ENCODE data around the gene ARTN. TPM values are rescaled to one million over a fixed set of nuclear protein-coding genes. Genes with fewer than 3 reads are reported as not detected.

ARTN gene
- total RNA-seq, 1 experiment from 2014 or later: 36.0 TPM

- intact Hi-C loops (cut with micrococcal nuclease): no loop called here
- Histone ChIP-seq H3K9me2 (replicated peaks; ENCODE audit: low read length) (no peaks in the 10 kb centered on the region), H4K20me1 (ENCODE audit: low read length) (no peaks in the 10 kb centered on the region), H3K4me1 (ENCODE audit: insufficient read depth, low read length) (peaks cover 23% of the 10 kb centered on the region), H3F3A (ENCODE audit: low read length, unreplicated experiment) (no peaks in the 10 kb centered on the region), H3K4me3 (ENCODE audit: low read length) (no peak overlapping the region), H2AFZ (ENCODE audit: low read length) (no peak overlapping the region), H3K4me2 (ENCODE audit: low read length) (no peak overlapping the region), H3K9me3 (ENCODE audit: low read length) (no peaks in the 10 kb centered on the region), H3K27ac (ENCODE audit: low read length) (no peak overlapping the region), H3K79me2 (ENCODE audit: low read length) (peaks cover 79% of the 10 kb centered on the region), H3K27me3 (ENCODE audit: low read length) (no peaks in the 10 kb centered on the region), H3K9ac (ENCODE audit: low read length) (no peak overlapping the region), H3K36me3 (ENCODE audit: low read depth, low read length) (peaks cover 6% of the 10 kb centered on the region; the same call in 1 of the 2 replicates)
- DNase-seq: peak; percentile 43
- TF ChIP-seq EZH2phosphoT487 (IDR thresholded peaks at IDR 0.05; ENCODE audit: borderline replicate concordance, low read length): no peak
- no peak for TF ChIP-seq CTCF (conservative IDR thresholded peaks at IDR 0.05; ENCODE audit: low read depth, low read length)
- no peak for TF ChIP-seq EZH2 (IDR thresholded peaks at IDR 0.05; ENCODE audit: low read length, unreplicated experiment)
- no peak for ATAC-seq
- POLR2A ChIA-PET (ENCODE audit: unreplicated experiment): no interaction called here
- CTCF ChIA-PET: no interaction called here
- no TSS peak for BruUV-seq (replicated peaks)
Measured at GRCh38 chr1:43951021-43951985, 17.7 kb downstream of the ARTN start.

- DNase-seq: no peak
- no peaks in the 10 kb centered on the region for H3K27me3 ChIP-seq (ENCODE audit: low read length)
- peaks cover 13% of the 10 kb centered on the region for H3K36me3 ChIP-seq (ENCODE audit: low read depth, low read length)
- ChIA-PET POLR2A (ENCODE audit: unreplicated experiment) (interaction anchor here (0.6 kb wide), 1 partner anchor 386 kb away, joined by 6 read pairs; no protein-coding TSS in a partner anchor), CTCF (no interaction called here)
- no peaks in the 10 kb centered on the region for H3K9me3 ChIP-seq (ENCODE audit: low read length)
- no peak overlapping the region for H2AFZ ChIP-seq (ENCODE audit: low read length)
- ATAC-seq: no peak
- no TSS peak for BruUV-seq (replicated peaks)
- no peaks in the 10 kb centered on the region for H4K20me1 ChIP-seq (ENCODE audit: low read length)
- no peak for TF ChIP-seq CTCF (conservative IDR thresholded peaks at IDR 0.05; ENCODE audit: low read depth, low read length)
- H3K4me2 ChIP-seq (ENCODE audit: low read length): no peak overlapping the region
- intact Hi-C loops (cut with micrococcal nuclease): no loop called here
- peaks cover 19% of the 10 kb centered on the region for H3K4me1 ChIP-seq (ENCODE audit: insufficient read depth, low read length)
- no peak overlapping the region for H3K4me3 ChIP-seq (ENCODE audit: low read length)
- H3K27ac ChIP-seq (ENCODE audit: low read length): no peak overlapping the region
- H3K79me2 ChIP-seq (ENCODE audit: low read length): peaks cover 69% of the 10 kb centered on the region
- H3K9ac ChIP-seq (ENCODE audit: low read length): no peak overlapping the region
- no peaks in the 10 kb centered on the region for H3K9me2 ChIP-seq (replicated peaks; ENCODE audit: low read length)
- no peaks in the 10 kb centered on the region for H3F3A ChIP-seq (ENCODE audit: low read length, unreplicated experiment)
Measured at GRCh38 chr1:43952731-43953346, 19.2 kb downstream of the ARTN start.

- Histone ChIP-seq H3F3A (ENCODE audit: low read length, unreplicated experiment) (no peaks in the 10 kb centered on the region), H3K4me1 (ENCODE audit: insufficient read depth, low read length) (peaks cover 14% of the 10 kb centered on the region), H3K4me2 (ENCODE audit: low read length) (no peak overlapping the region), H3K79me2 (ENCODE audit: low read length) (peaks cover 64% of the 10 kb centered on the region), H3K27me3 (ENCODE audit: low read length) (no peaks in the 10 kb centered on the region), H3K36me3 (ENCODE audit: low read depth, low read length) (peaks cover 15% of the 10 kb centered on the region), H4K20me1 (ENCODE audit: low read length) (no peaks in the 10 kb centered on the region), H3K9me2 (replicated peaks; ENCODE audit: low read length) (no peaks in the 10 kb centered on the region), H2AFZ (ENCODE audit: low read length) (no peak overlapping the region), H3K4me3 (ENCODE audit: low read length) (no peak overlapping the region), H3K9me3 (ENCODE audit: low read length) (no peaks in the 10 kb centered on the region), H3K9ac (ENCODE audit: low read length) (no peak overlapping the region), H3K27ac (ENCODE audit: low read length) (no peak overlapping the region)
- CTCF ChIA-PET: no interaction called here
- no peak for TF ChIP-seq EZH2phosphoT487 (IDR thresholded peaks at IDR 0.05; ENCODE audit: borderline replicate concordance, low read length)
- TF ChIP-seq CTCF (conservative IDR thresholded peaks at IDR 0.05; ENCODE audit: low read depth, low read length): no peak
- no peak for TF ChIP-seq EZH2 (IDR thresholded peaks at IDR 0.05; ENCODE audit: low read length, unreplicated experiment)
- DNase-seq (no peak), ATAC-seq (no peak)
- POLR2A ChIA-PET (ENCODE audit: unreplicated experiment): interaction anchor here (0.6 kb wide), 1 partner anchor 385 kb away, joined by 6 read pairs; no protein-coding TSS in a partner anchor
- BruUV-seq (replicated peaks): no TSS peak
- intact Hi-C loops (cut with micrococcal nuclease): no loop called here
Measured at GRCh38 chr1:43953361-43953760, 19.8 kb downstream of the ARTN start.

Measured in PC-3 (cell line).